NCI-H446 treated with DMSO at 0.1 percent for 48 hours (cell line): ENCODE data around the gene EPAS1.

Source experiments
- DNase-seq: peaks from one replicate; lab custom pipeline; 2025; lab: John Stamatoyannopoulos, UW

EPAS1 gene

DNA sequence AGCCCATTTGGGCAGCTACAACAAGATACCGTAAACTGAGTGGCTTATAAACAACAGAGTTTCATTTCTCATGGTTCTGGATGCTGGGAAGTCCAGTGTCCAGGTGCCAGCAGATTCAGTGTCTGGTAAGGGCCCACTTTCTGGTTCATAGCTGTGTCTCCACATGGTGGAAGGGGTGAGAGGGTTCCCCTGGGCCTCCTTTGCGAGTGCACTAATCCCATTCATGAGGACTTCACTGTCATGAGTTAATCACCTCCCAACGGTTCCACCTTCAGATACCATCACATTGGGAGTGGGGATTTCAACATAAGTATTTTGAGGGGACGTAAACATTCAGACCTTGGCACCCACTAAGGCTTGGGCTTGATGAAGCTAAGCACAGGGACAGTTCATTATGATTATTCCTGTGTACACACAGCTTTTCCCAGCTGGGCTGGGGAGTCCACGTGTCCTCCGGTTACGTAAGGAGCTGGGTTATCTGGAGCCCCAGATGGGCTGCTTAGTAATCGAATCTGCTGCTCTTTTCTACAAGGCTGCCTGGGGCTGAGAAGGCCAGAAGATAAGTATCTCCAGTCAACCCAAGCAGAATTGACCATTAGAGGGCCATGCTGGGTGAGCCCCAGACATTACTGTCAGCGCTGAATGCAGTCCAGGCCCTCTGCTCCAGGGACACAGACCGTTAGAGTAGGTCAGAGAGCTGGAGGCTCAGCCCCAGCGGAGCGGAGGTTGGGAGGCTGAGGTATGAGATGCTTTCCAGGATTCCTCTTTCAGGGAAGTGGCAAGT, 42.7 kb downstream of the EPAS1 start:
- no peak for DNase-seq

DNA sequence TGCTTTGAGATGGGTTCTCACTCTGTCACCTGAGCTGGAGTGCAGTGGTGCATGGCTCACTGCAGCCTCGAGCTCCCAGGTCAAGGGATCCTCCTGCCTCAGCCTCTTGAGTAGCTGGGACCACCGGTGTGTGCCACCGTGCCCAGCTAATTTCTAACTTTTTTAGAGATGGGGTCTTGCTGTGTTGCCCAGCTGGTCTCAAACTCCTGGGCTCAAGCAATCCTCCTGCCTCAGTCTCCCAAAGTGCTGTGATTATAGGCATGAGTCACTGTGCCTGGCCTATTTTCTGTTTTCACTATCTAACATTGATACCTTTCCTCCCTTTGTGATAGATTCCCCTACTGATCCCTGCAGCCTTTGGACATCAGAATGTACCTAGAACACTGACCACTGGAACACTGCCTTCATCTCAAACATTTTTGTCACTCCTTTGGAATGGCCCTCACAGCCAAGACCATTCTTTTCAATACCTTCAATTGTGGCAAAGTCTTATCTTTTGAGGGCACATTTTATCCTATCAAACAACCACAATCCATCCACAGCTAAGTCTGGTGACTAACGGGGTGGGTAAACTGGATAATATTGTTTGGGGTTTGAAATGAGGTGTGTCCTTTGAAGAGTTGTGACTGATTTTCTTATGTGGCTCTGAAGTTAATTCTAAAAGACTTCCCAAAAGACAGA, 43.7 kb downstream of the EPAS1 start:
- no peak for DNase-seq

DNA sequence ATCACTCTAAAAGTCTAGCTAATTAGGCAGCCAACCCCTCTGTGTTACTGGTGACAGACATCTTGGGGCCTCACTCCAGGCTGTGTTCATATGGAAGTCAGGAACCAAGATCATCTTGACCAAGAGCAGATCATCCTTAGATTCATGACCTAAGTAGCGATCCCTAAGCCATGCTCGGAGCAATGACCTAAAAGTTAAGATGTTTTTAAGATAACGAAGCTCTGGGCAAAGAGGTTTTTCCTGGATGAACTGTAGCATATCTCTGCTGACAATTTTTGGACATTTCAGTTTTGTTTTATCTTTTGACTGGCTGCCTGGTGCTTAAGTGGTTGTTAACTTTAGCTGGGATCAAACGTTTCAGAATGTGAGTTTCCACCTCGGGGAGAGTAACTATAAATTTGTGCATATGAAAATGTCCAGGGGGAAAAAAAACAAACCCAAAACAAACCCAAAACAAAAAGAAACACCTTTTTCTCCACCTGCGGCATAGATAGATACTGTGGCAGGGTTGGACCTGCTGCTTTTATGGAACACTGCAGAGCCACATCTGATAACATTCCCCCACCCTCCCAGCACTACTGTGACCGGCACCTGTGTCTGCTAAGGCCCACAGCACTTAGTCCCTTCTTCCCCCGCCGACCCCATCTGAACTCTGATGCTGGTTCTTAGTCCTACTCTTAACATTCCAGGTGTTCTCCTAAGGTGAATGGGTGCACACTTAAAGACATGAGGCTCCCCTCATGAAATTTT, 45.5 kb downstream of the EPAS1 start:
- DNase-seq: no peak

GRCh38 chr2:46344706-46345105, 47.5 kb downstream of the EPAS1 start:
- no peak for DNase-seq

GRCh38 chr2:46345775-46346174, 48.6 kb downstream of the EPAS1 start:
- DNase-seq: no peak

DNA sequence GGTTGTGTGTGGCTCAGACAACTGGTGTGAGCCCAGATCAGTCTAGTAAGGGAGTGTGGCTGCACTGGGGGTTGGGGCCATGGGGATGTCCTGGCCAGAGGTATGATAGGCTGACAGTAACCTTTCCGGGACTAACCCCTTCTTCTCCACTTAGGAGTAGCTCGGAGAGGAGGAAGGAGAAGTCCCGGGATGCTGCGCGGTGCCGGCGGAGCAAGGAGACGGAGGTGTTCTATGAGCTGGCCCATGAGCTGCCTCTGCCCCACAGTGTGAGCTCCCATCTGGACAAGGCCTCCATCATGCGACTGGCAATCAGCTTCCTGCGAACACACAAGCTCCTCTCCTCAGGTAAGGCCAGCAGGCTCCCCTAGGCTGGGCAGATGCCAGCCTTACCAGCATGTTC, 49.5 kb downstream of the EPAS1 start:
- DNase-seq: no peak

GRCh38 chr2:46347648-46348280, 50.6 kb downstream of the EPAS1 start:
- DNase-seq: no peak

GRCh38 chr2:46349115-46349547, 51.9 kb downstream of the EPAS1 start:
- DNase-seq: no peak

GRCh38 chr2:46350029-46350689, 53.0 kb downstream of the EPAS1 start:
- no peak for DNase-seq

GRCh38 chr2:46351098-46351749, 54.0 kb downstream of the EPAS1 start:
- DNase-seq: no peak

GRCh38 chr2:46351750-46352138, 54.5 kb downstream of the EPAS1 start:
- no peak for DNase-seq

DNA sequence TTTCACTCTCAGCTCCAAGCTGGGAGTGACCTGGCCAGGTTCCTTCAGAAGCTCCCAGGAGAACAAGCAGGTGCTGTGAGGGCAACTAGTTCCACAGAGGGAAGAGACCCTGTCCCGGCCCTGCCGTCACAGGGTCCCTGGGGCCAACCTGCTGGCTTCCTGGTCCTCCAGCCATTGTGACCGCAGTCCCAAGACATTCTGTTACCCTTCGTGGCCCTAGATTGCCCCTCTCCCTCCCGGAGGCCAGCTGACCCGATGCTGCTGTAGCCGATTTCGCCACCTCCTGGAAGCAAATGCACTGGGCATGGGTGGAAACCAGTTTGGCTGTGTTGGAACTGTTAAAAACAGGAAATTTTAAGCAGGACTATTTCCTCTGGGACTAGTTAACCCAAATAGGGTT, 55.4 kb downstream of the EPAS1 start:
- no peak for DNase-seq

- DNase-seq: no peak
Measured at GRCh38 chr2:46353509-46353908, 56.3 kb downstream of the EPAS1 start.

- DNase-seq: no peak
Measured at GRCh38 chr2:46355756-46356155, 58.5 kb downstream of the EPAS1 start.

DNA sequence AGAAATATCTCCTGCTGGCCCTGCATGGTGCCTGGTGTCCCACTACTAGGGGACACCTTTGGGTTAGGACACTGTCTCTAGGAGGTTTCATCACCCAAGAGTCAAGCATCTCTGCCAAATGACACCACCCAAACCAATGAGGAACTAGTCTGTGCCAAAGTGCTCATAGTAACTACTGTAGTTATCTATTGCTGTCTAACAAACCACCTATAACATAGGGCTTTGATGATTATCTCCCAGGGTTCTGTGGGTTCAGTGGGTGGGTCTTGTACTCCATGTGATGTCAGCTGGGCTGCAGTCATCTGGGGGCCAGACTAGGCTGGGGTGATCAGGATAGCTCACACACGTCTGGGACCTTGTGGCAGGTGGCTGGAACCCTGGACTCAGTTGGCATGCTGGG, 59.8 kb downstream of the EPAS1 start:
- DNase-seq: no peak

GRCh38 chr2:46358713-46359112, 61.5 kb downstream of the EPAS1 start:
- DNase-seq: no peak

GRCh38 chr2:46360303-46360702, 63.1 kb downstream of the EPAS1 start:
- DNase-seq: no peak

- no peak for DNase-seq
Measured at GRCh38 chr2:46361920-46362666, 64.9 kb downstream of the EPAS1 start.

GRCh38 chr2:46362667-46363012, 65.4 kb downstream of the EPAS1 start:
- no peak for DNase-seq

DNA sequence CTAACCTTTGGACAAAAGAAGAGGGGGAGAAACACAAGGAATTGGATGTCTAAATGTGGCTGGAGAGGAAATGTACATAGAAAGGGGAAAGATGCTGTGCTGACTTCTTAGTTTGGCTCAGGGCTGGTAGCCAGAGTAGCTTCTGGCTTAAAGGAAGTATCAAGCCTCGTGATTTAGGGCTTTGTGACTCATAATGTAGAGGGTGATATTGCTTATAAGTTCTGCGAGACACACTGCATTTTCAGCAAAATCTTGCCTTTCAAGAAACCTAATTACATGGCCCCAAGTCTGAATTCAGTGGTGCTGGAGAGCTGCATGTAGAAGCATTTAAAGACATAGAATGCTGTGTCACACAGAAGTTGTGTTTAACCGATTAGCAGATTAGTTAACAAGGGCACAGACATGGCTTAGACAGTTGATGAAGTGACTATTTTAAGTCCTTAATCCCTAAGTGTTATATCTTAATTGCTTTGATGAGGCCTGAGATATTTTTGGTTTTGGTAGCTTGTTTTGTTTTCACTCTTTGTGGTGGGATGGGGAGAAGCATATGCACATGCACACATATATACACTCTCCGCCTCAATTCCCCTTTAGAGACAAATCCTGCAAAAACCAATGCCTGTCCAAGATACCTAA, 66.4 kb downstream of the EPAS1 start:
- DNase-seq: no peak
